ENCODE results near the gene ZFR. TPM values are rescaled to one million over a fixed set of nuclear protein-coding genes. Genes with fewer than 3 reads are reported as not detected.

The ZFR gene
- total and polyA plus RNA-seq, 10 donors: 25.1 to 74.5 (median 51.8) TPM

- no peaks in the 10 kb centered on the region for H3K27me3 ChIP-seq (replicated peaks in 1 of 7)
- intact Hi-C loops (cut with DNase I; ENCODE audit: low total_unique reads): no loop called here
- peaks cover 4 to 56% (median 22%) of the 10 kb centered on the region in 6 donors for H3K4me1 ChIP-seq
- no peak for TF ChIP-seq CTCF (IDR thresholded peaks at IDR 0.05 in 8 of 11, conservative IDR thresholded peaks at IDR 0.05 in 3 of 11)
- no peak for TF ChIP-seq POLR2AphosphoS5 (IDR thresholded peaks at IDR 0.05)
- TF ChIP-seq POLR2A (IDR thresholded peaks at IDR 0.05): no peak
- peaks cover 0 to 44% (median 15%) of the 10 kb centered on the region in 6 donors for H3K36me3 ChIP-seq
- H3K4me3 ChIP-seq: no peak overlapping the region
- H3K27ac ChIP-seq: no peak overlapping the region
- H3K9me3 ChIP-seq: peaks cover 0 to 14% (median 13%) of the 10 kb centered on the region in 8 donors
- no peak for DNase-seq
- 90 to 95% (median 94%) methylated on average over 4 of the region's 4 CpGs for WGBS, 5 donors
Measured at GRCh38 chr5:32428426-32428825, 16.1 kb downstream of the ZFR start.

- 97 to 99% (median 97%) methylated on average over 7 of the region's 7 CpGs for WGBS, 5 donors
- intact Hi-C loops (cut with DNase I; ENCODE audit: low total_unique reads): no loop called here
- Histone ChIP-seq H3K27ac (no peak overlapping the region), H3K4me1 (peaks cover 0 to 51% (median 21%) of the 10 kb centered on the region in 6 donors), H3K4me3 (no peak overlapping the region), H3K27me3 (replicated peaks in 1 of 7) (no peaks in the 10 kb centered on the region), H3K9me3 (peaks cover 0 to 14% (median 13%) of the 10 kb centered on the region in 8 donors), H3K36me3 (peaks cover 0 to 46% (median 15%) of the 10 kb centered on the region in 6 donors)
- TF ChIP-seq POLR2A (IDR thresholded peaks at IDR 0.05) (no peak), POLR2AphosphoS5 (IDR thresholded peaks at IDR 0.05) (no peak), CTCF (IDR thresholded peaks at IDR 0.05 in 8 of 11, conservative IDR thresholded peaks at IDR 0.05 in 3 of 11) (no peak)
- no peak for DNase-seq
Measured at GRCh38 chr5:32426440-32427151, 17.9 kb downstream of the ZFR start.

GRCh38 chr5:32422697-32423096, 21.8 kb downstream of the ZFR start:
- H3K36me3 ChIP-seq: peaks cover 0 to 47% (median 18%) of the 10 kb centered on the region in 6 donors
- peaks cover 0 to 53% (median 24%) of the 10 kb centered on the region in 6 donors for H3K4me1 ChIP-seq
- no peak for TF ChIP-seq POLR2AphosphoS5 (IDR thresholded peaks at IDR 0.05)
- no peak for TF ChIP-seq POLR2A (IDR thresholded peaks at IDR 0.05)
- H3K4me3 ChIP-seq: no peak overlapping the region
- H3K27me3 ChIP-seq (replicated peaks in 1 of 7): no peaks in the 10 kb centered on the region
- WGBS, 5 donors: 84 to 90% (median 87%) methylated on average over 4 of the region's 4 CpGs
- intact Hi-C loops (cut with DNase I; ENCODE audit: low total_unique reads): no loop called here
- no peak for DNase-seq
- peaks cover 0 to 14% (median 13%) of the 10 kb centered on the region in 8 donors for H3K9me3 ChIP-seq
- no peak overlapping the region for H3K27ac ChIP-seq

- peaks cover 0 to 53% (median 24%) of the 10 kb centered on the region in 6 donors for H3K4me1 ChIP-seq
- DNase-seq: no peak
- no peak overlapping the region for H3K4me3 ChIP-seq
- intact Hi-C loops (cut with DNase I; ENCODE audit: low total_unique reads): no loop called here
- H3K27ac ChIP-seq: no peak overlapping the region
- TF ChIP-seq POLR2A (IDR thresholded peaks at IDR 0.05): no peak
- no peak for TF ChIP-seq CTCF (IDR thresholded peaks at IDR 0.05 in 8 of 11, conservative IDR thresholded peaks at IDR 0.05 in 3 of 11)
- no peak for TF ChIP-seq POLR2AphosphoS5 (IDR thresholded peaks at IDR 0.05)
- peaks cover 0 to 47% (median 22%) of the 10 kb centered on the region in 6 donors for H3K36me3 ChIP-seq
- peaks cover 0 to 2% (median 1%) of the 10 kb centered on the region in 8 donors for H3K9me3 ChIP-seq
- H3K27me3 ChIP-seq (replicated peaks in 1 of 7): no peaks in the 10 kb centered on the region
Measured at GRCh38 chr5:32421075-32421474, 23.5 kb downstream of the ZFR start.

Data from spleen (tissue), 11 donors.